B cell (primary cell): ENCODE results near the gene SWT1. TPM values are rescaled to one million over a fixed set of nuclear protein-coding genes. Genes with fewer than 3 reads are reported as not detected.

Experiments
- ATAC-seq: fragments of 200-7000 bp; cut with Tn5 transposase; one replicate; pipeline ENCODE4 v1.10.0; 2021; ENCODE audit warnings: low read depth, mild to moderate bottlenecking, moderate number of reproducible peaks, moderate library complexity
- CTCF ChIA-PET: fragments of 350-600 bp; sonication (Branson Sonifier 250); formaldehyde crosslinking; loops from one replicate; lab custom pipeline; 2021; ENCODE audit warnings: antibody characterized with exemption, inconsistent platforms; lab: Charles Lee
- POLR2A ChIA-PET: fragments of 350-600 bp; sonication (Branson Sonifier 250); formaldehyde crosslinking; loops from one replicate; lab custom pipeline; 2021; ENCODE audit warnings: antibody characterized with exemption; lab: Charles Lee
- DNase-seq: peaks from one replicate; pipeline ENCODE4 v3.0.0; 2013
- H2AFZ ChIP-seq: 2 replicates; pipeline ENCODE4 v1.6.1; 2012; ENCODE audit warnings: mild to moderate bottlenecking, low read depth, low read length; ENCODE audit not compliant: insufficient read depth, poor library complexity, severe bottlenecking
- H3K27ac ChIP-seq, 2 donors: 1 replicate in 1 of 2; 2 replicates in 1 of 2; pipeline ENCODE4 v1.5.1; 2012 to 2013; ENCODE audit warnings: low read length in 2 of 2, mild to moderate bottlenecking in 2 of 2, moderate library complexity in 1 of 2
- H3K27me3 ChIP-seq, 4 experiments: fragments of 200-600 bp in 1 of 4; sonication (generic) in 1 of 4; replicated peaks in 1 of 4; 1 replicate in 2 of 4; 2 replicates in 2 of 4; pipeline versions ENCODE4 v1.6.1 to v1.7.0; 2013 to 2016; ENCODE audit warnings: low read length in 3 of 4, mild to moderate bottlenecking in 2 of 4, mixed read lengths in 1 of 4, moderate library complexity in 1 of 4; ENCODE audit not compliant: insufficient read depth in 4 of 4, control insufficient read depth in 3 of 4; ENCODE audit errors: control extremely low read depth in 1 of 4
- H3K36me3 ChIP-seq, 2 experiments: replicated peaks in 1 of 2; 1 replicate in 1 of 2; 2 replicates in 1 of 2; pipeline versions ENCODE4 v1.6.1 to v1.7.1; 2013; ENCODE audit warnings: low read length in 1 of 2; ENCODE audit not compliant: insufficient read depth in 2 of 2, control insufficient read depth in 1 of 2; ENCODE audit errors: control extremely low read depth in 1 of 2, extremely low read depth in 1 of 2
- H3K4me1 ChIP-seq, 2 donors: fragments of 200-600 bp in 1 of 2; sonication (generic) in 1 of 2; 1 replicate in 1 of 2; 2 replicates in 1 of 2; pipeline versions ENCODE4 v1.5.1 to v1.6.1; 2013 to 2017; ENCODE audit warnings: low read length in 2 of 2; ENCODE audit not compliant: control insufficient read depth in 2 of 2, insufficient read depth in 2 of 2
- H3K4me2 ChIP-seq: replicated peaks from 2 replicates; pipeline ENCODE3; 2012; ENCODE audit warnings: mild to moderate bottlenecking, low read depth, low read length; ENCODE audit not compliant: poor library complexity, severe bottlenecking
- H3K4me3 ChIP-seq, 5 experiments: fragments of 200-600 bp in 1 of 5; sonication (generic) in 1 of 5; 1 replicate in 3 of 5; 2 replicates in 2 of 5; pipeline versions ENCODE4 v1.5.1 to v1.7.0; 2011 to 2016; ENCODE audit warnings: low read length in 4 of 5, mild to moderate bottlenecking in 4 of 5, low read depth in 2 of 5, control low read depth in 1 of 5, moderate library complexity in 1 of 5; ENCODE audit not compliant: insufficient read depth in 1 of 5; ENCODE audit errors: control extremely low read depth in 1 of 5, extremely low read depth in 1 of 5
- H3K79me2 ChIP-seq: fragments of 200-600 bp; sonication (generic); one replicate; pipeline ENCODE4 v1.6.0; 2016; ENCODE audit warnings: low read length; ENCODE audit not compliant: control insufficient read depth, insufficient read depth
- H3K9ac ChIP-seq: fragments of 200-600 bp; sonication (generic); 2 replicates; pipeline ENCODE4 v1.6.1; 2017; ENCODE audit warnings: mild to moderate bottlenecking, low read length, moderate library complexity
- H3K9me3 ChIP-seq, 3 donors: one replicate each; pipeline versions ENCODE4 v1.6.1 to v1.7.1; 2013; ENCODE audit warnings: low read length in 2 of 3; ENCODE audit not compliant: control insufficient read depth in 2 of 3, insufficient read depth in 1 of 3; ENCODE audit errors: control extremely low read depth in 1 of 3
- H4K20me1 ChIP-seq: 2 replicates; pipeline ENCODE4 v1.6.0; 2012; ENCODE audit warnings: mild to moderate bottlenecking, low read length; ENCODE audit not compliant: insufficient read depth, control insufficient read depth, poor library complexity, severe bottlenecking
- H3K27ac Mint-ChIP-seq: one replicate; pipeline ENCODE4 v1.8.0; 2021; ENCODE audit warnings: mixed read lengths
- H3K27me3 Mint-ChIP-seq: one replicate; pipeline ENCODE4 v1.8.0; 2021; ENCODE audit warnings: mixed read lengths
- H3K4me1 Mint-ChIP-seq: one replicate; pipeline ENCODE4 v1.8.0; 2021; ENCODE audit warnings: mixed read lengths
- H3K4me3 Mint-ChIP-seq: one replicate; pipeline ENCODE4 v1.8.0; 2021; ENCODE audit warnings: mixed read lengths
- H3K9me3 Mint-ChIP-seq: one replicate; pipeline ENCODE4 v1.8.0; 2022; ENCODE audit warnings: mixed read lengths; ENCODE audit not compliant: insufficient read depth
- CTCF ChIP-seq: fragments of 200-600 bp; IDR thresholded peaks from one replicate; pipeline ENCODE4 v1.8.0; 2022; ENCODE audit warnings: antibody characterized with exemption, mild to moderate bottlenecking
- EZH2 ChIP-seq: IDR thresholded peaks from 2 replicates; pipeline ENCODE4 v1.6.1; 2012; ENCODE audit warnings: borderline replicate concordance, low read depth, mild to moderate bottlenecking, moderate library complexity, low read length; ENCODE audit not compliant: insufficient read depth, poor library complexity, severe bottlenecking
- WGBS: methylation state at CpG from one replicate; pipeline ENCODE4 v1.1.5; 2013; ENCODE audit warnings: missing lambda C conversion rate; ENCODE audit not compliant: insufficient coverage; 5-methylcytosine and 5-hydroxymethylcytosine counted together
- intact Hi-C: fragments of 100-400 bp; cut with micrococcal nuclease; formaldehyde crosslinking; loops from one replicate; pipeline ENCODE4 v1.10.0; 2022
- polyA plus RNA-seq: library from polyadenylated mRNA; depleted of rRNA; stranded (reverse); fragments of >200 nt; gene quantifications from 2 replicates; pipeline ENCODE4 v1.2.3, GENCODE V29; 2012
- total RNA-seq, 2 donors: library from RNA; stranded (reverse); fragments of 120-200 nt in 1 of 2; gene quantifications; 1 replicate in 1 of 2; 2 replicates in 1 of 2; pipeline versions ENCODE4 v1.2.3 to v1.2.4, GENCODE V29; 2013 to 2022

Gene SWT1
- total and polyA plus RNA-seq, 2 donors (not counting 1 experiment from before 2014, with no cell fraction given), result 2.1 to 8.5 TPM

DNA sequence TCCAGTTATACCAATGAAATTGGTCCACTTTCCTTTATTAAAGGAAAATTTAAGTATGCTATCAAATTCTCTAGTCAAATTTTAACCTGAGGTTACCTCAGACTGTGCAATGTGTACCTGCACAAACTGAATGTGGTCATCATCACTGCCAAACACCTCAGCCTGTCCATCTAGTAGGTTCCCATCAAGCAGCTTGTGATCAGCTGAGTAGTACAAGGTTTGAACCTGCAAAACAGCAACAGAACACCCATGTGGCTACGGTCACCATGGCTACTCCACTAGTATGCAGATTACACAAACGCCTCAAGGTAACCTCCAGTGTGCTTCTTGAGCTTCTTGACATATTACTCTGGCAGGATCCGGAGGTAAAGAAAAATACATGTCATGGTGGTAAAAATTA is 148.5 kb downstream of the SWT1 start:
- H3K79me2 ChIP-seq, result no peaks in the 10 kb centered on the region
- ATAC-seq, result no peak
- no CpG with 5 or more reads among the region's 3 CpGs for WGBS
- H3K9ac ChIP-seq, result no peak overlapping the region
- Mint-ChIP-seq H3K4me1 (no peaks in the 10 kb centered on the region), H3K27me3 (no peaks in the 10 kb centered on the region), H3K27ac (no peak overlapping the region), H3K4me3 (no peak overlapping the region), H3K9me3 (no peaks in the 10 kb centered on the region)
- no peaks in the 10 kb centered on the region for H3K4me1 ChIP-seq
- H3K4me2 ChIP-seq, result no peak overlapping the region
- no peak for DNase-seq
- H2AFZ ChIP-seq, result no peak overlapping the region
- H3K9me3 ChIP-seq, result no peaks in the 10 kb centered on the region
- TF ChIP-seq CTCF (no peak), EZH2 (no peak)
- ChIA-PET POLR2A (interaction anchor here (0.6 kb wide), 1 partner anchor 294 kb away, joined by 3 read pairs; no protein-coding TSS in a partner anchor), CTCF (interaction anchor here (0.8 to 2.9 kb wide), 2 partner anchors 365 to 375 kb away, joined by 3 to 9 read pairs; no protein-coding TSS in a partner anchor)
- H3K27ac ChIP-seq, result no peak overlapping the region
- peaks cover 3% of the 10 kb centered on the region for H4K20me1 ChIP-seq
- intact Hi-C loops, result no loop called here
- no peaks in the 10 kb centered on the region for H3K27me3 ChIP-seq
- H3K4me3 ChIP-seq, result no peak overlapping the region
- H3K36me3 ChIP-seq, result peaks cover 40 to 90% of the 10 kb centered on the region in 2 experiments

- TF ChIP-seq EZH2 (no peak), CTCF (no peak)
- no peak overlapping the region for H3K9ac ChIP-seq
- Mint-ChIP-seq H3K9me3 (no peaks in the 10 kb centered on the region), H3K27ac (no peak overlapping the region), H3K4me3 (no peak overlapping the region), H3K4me1 (peaks cover 18% of the 10 kb centered on the region), H3K27me3 (no peaks in the 10 kb centered on the region)
- intact Hi-C loops, result no loop called here
- no peak overlapping the region for H2AFZ ChIP-seq
- DNase-seq, result no peak
- H3K36me3 ChIP-seq, result peaks cover 32 to 79% of the 10 kb centered on the region in 2 experiments
- ChIA-PET POLR2A (no interaction called here), CTCF (no interaction called here)
- H3K9me3 ChIP-seq, result no peaks in the 10 kb centered on the region
- peaks cover 24% of the 10 kb centered on the region for H3K79me2 ChIP-seq
- 100% methylated on average over 1 of the region's 1 CpG for WGBS
- H4K20me1 ChIP-seq, result peaks cover 26% of the 10 kb centered on the region
- no peak overlapping the region for H3K4me2 ChIP-seq
- no peak overlapping the region for H3K4me3 ChIP-seq
- peaks cover 7 to 15% of the 10 kb centered on the region in 2 donors for H3K4me1 ChIP-seq
- H3K27ac ChIP-seq, result no peak overlapping the region
- H3K27me3 ChIP-seq, result no peaks in the 10 kb centered on the region
- ATAC-seq, result no peak
Measured at GRCh38 chr1:185308126-185308525, 151.2 kb downstream of the SWT1 start.
